ENCODE measurements around the gene ZNF181.

The ZNF181 gene

GRCh38 chr19:34778342-34778741 lies 44.3 kb downstream of the ZNF181 start:
- TF ChIP-seq POLR2AphosphoS5 (IDR thresholded peaks at IDR 0.05; ENCODE audit: low read depth, low read length) (no peak), POU2F2 (IDR thresholded peaks at IDR 0.05; ENCODE audit: low read depth, low read length) (no peak), SPI1 (IDR thresholded peaks at IDR 0.05; ENCODE audit: low read depth, low read length) (no peak), TAF1 (IDR thresholded peaks at IDR 0.05; ENCODE audit: low read depth, low read length) (no peak), POLR2A (IDR thresholded peaks at IDR 0.05; ENCODE audit: low read depth, low read length) (no peak), PAX5 (IDR thresholded peaks at IDR 0.05; ENCODE audit: insufficient read depth, low read length, severe bottlenecking) (no peak)
- DNase-seq (ENCODE audit: insufficient read length, low spot score): no peak
- FAIRE-seq: no peak

GRCh38 chr19:34779652-34780051 lies 45.6 kb downstream of the ZNF181 start:
- FAIRE-seq (no peak), DNase-seq (ENCODE audit: insufficient read length, low spot score) (no peak)
- no peak for TF ChIP-seq POU2F2 (IDR thresholded peaks at IDR 0.05; ENCODE audit: low read depth, low read length)
- TF ChIP-seq POLR2A (IDR thresholded peaks at IDR 0.05; ENCODE audit: low read depth, low read length): no peak
- no peak for TF ChIP-seq POLR2AphosphoS5 (IDR thresholded peaks at IDR 0.05; ENCODE audit: low read depth, low read length)
- no peak for TF ChIP-seq PAX5 (IDR thresholded peaks at IDR 0.05; ENCODE audit: insufficient read depth, low read length, severe bottlenecking)
- no peak for TF ChIP-seq TAF1 (IDR thresholded peaks at IDR 0.05; ENCODE audit: low read depth, low read length)

DNA sequence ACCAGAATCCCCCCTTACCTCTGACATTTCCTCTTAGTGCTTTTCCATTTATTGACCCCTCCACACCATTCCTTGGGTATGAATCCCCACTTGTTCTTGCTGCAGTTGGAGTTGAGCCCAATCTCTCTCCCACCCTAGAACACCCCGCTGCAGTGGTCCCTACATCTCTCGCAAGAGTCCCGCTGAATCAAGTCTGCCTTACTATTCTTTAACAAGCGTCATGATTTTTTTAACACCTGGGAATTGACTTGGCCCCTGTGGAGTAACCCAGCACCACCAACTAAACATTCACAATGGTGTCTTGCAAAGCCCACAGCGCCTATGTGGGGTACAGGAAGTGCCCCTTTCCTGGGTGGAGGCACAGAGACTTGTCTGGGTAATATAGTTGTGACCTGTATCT lies 52.2 kb downstream of the ZNF181 start:
- no peak for DNase-seq (ENCODE audit: insufficient read length, low spot score)
- no peak for FAIRE-seq

GRCh38 chr19:34787059-34787824 lies 53.2 kb downstream of the ZNF181 start:
- TF ChIP-seq POU2F2 (IDR thresholded peaks at IDR 0.05; ENCODE audit: low read depth, low read length) (no peak), POLR2AphosphoS5 (IDR thresholded peaks at IDR 0.05; ENCODE audit: low read depth, low read length) (no peak), TAF1 (IDR thresholded peaks at IDR 0.05; ENCODE audit: low read depth, low read length) (no peak), PAX5 (IDR thresholded peaks at IDR 0.05; ENCODE audit: insufficient read depth, low read length, severe bottlenecking) (no peak)
- DNase-seq (ENCODE audit: insufficient read length, low spot score): no peak
- no peak for FAIRE-seq

More for the DNA sequence above, 52.2 kb downstream of the ZNF181 start:
- TF ChIP-seq SPI1 (IDR thresholded peaks at IDR 0.05; ENCODE audit: low read depth, low read length) (no peak), POU2F2 (IDR thresholded peaks at IDR 0.05; ENCODE audit: low read depth, low read length) (no peak), POLR2AphosphoS5 (IDR thresholded peaks at IDR 0.05; ENCODE audit: low read depth, low read length) (no peak), TAF1 (IDR thresholded peaks at IDR 0.05; ENCODE audit: low read depth, low read length) (no peak), PAX5 (IDR thresholded peaks at IDR 0.05; ENCODE audit: insufficient read depth, low read length, severe bottlenecking) (no peak), POLR2A (IDR thresholded peaks at IDR 0.05; ENCODE audit: low read depth, low read length) (no peak)

GRCh38 chr19:34788074-34788473 lies 54.0 kb downstream of the ZNF181 start:
- DNase-seq (ENCODE audit: insufficient read length, low spot score): no peak
- no peak for FAIRE-seq
- TF ChIP-seq POLR2AphosphoS5 (IDR thresholded peaks at IDR 0.05; ENCODE audit: low read depth, low read length) (no peak), SPI1 (IDR thresholded peaks at IDR 0.05; ENCODE audit: low read depth, low read length) (peak; percentile 93), TAF1 (IDR thresholded peaks at IDR 0.05; ENCODE audit: low read depth, low read length) (no peak), POLR2A (IDR thresholded peaks at IDR 0.05; ENCODE audit: low read depth, low read length) (no peak), POU2F2 (IDR thresholded peaks at IDR 0.05; ENCODE audit: low read depth, low read length) (no peak), PAX5 (IDR thresholded peaks at IDR 0.05; ENCODE audit: insufficient read depth, low read length, severe bottlenecking) (no peak)

GRCh38 chr19:34793565-34793964 lies 59.5 kb downstream of the ZNF181 start:
- FAIRE-seq (no peak), DNase-seq (ENCODE audit: insufficient read length, low spot score) (no peak)
- TF ChIP-seq POLR2A (IDR thresholded peaks at IDR 0.05; ENCODE audit: low read depth, low read length): no peak
- TF ChIP-seq TAF1 (IDR thresholded peaks at IDR 0.05; ENCODE audit: low read depth, low read length): no peak
- TF ChIP-seq POLR2AphosphoS5 (IDR thresholded peaks at IDR 0.05; ENCODE audit: low read depth, low read length): no peak
- no peak for TF ChIP-seq SPI1 (IDR thresholded peaks at IDR 0.05; ENCODE audit: low read depth, low read length)
- no peak for TF ChIP-seq POU2F2 (IDR thresholded peaks at IDR 0.05; ENCODE audit: low read depth, low read length)
- no peak for TF ChIP-seq PAX5 (IDR thresholded peaks at IDR 0.05; ENCODE audit: insufficient read depth, low read length, severe bottlenecking)

GRCh38 chr19:34794066-34794960 lies 60.3 kb downstream of the ZNF181 start:
- FAIRE-seq (no peak), DNase-seq (ENCODE audit: insufficient read length, low spot score) (no peak)
- TF ChIP-seq PAX5 (IDR thresholded peaks at IDR 0.05; ENCODE audit: insufficient read depth, low read length, severe bottlenecking) (no peak), POU2F2 (IDR thresholded peaks at IDR 0.05; ENCODE audit: low read depth, low read length) (no peak)

All from GM12891 (cell line).